NCI-H748 treated with DMSO at 0.1 percent for 48 hours (cell line): Measurements from ENCODE around the gene TBC1D20.
A peak's percentile ranks its signal among the peaks of the same experiment; 100 is the strongest.
"Not testable (repeated sequence)": the region's sequence is repeated elsewhere in the genome, so short reads cannot be mapped to it uniquely, and the experiment has no call there.

Experiments used
- DNase-seq: peaks from one replicate; lab custom pipeline; 2025; lab: John Stamatoyannopoulos, UW

The TBC1D20 gene

DNA sequence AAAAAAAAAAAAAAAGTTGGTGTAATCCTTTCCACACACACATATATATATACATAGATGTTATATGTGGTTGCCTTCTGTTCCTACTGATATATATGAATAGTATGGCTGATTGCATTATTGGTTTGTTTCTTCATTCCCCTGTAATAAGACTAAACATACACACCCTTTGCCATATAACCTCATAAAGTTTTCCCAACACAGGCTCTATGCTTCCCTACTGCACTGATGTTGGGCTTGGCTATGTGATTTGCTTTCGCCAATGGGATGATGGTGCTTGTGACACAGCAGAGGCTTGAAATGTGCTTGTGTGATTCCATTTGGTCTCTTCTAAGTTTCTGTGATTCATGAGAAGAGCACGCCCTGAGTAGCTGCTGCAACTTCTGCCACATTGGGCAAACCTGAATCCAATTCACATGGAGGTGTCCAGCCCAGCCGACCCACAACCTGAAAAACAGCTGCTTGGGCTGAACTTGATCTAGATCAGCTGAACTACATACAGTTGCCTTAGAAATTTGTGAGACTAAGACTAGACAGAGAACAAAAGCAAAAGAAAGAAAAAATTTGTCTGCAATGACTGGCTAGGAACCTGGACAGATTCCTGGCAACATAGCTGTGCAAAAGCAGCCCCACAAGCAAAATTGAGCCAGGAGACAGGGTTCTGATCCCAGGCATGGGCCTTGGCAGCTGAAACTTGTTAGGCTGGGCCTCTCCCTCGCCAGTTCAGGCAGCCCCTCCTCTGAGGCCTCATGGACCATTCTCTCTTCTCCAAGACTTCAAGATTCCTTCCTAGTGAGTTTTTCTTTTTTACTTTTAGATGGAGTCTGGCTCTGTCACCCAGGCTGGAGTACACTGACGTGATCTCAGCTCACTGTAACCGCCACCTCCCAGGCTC, 13.4 kb upstream of the TBC1D20 start:
- no peak for DNase-seq

DNA sequence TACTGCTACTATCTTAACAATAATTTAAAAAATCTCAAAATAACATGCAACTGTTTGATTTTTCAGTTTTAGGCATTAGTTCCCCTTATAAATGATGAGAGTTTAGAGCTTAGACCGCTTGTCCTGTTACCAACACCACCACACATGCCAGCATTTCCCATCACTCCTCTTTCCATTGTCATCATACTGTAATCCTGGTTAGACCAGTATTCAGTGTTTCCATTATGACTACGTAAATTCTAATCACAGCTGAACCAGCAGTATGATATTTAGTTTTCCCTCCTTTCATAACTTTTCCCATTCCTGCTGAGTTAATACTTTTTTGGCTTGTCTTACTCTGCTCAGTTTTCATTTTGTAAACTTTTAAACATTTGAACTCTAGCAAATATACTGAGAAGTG, 12.2 kb upstream of the TBC1D20 start:
- DNase-seq = no peak

DNA sequence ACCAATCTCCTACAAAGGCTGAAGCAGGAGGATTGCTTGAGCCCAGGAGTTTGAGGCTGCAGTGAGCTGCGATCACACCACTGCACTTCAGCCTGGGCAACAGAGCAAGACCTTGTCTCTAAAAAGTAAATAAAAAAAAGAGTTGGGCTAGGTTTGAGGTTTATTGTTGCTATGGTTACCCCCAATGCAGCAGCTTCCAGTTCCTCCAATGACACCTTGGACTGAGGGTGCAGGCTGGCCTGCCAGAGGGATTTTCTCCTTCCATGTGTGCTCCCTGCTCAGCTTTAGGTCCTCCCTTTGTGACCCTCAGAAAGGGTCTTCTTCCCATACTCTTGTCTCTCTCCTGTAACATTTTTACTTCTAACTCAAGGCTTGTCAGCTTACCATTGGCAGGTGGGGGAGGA, 10.6 kb upstream of the TBC1D20 start:
- no peak for DNase-seq

DNA sequence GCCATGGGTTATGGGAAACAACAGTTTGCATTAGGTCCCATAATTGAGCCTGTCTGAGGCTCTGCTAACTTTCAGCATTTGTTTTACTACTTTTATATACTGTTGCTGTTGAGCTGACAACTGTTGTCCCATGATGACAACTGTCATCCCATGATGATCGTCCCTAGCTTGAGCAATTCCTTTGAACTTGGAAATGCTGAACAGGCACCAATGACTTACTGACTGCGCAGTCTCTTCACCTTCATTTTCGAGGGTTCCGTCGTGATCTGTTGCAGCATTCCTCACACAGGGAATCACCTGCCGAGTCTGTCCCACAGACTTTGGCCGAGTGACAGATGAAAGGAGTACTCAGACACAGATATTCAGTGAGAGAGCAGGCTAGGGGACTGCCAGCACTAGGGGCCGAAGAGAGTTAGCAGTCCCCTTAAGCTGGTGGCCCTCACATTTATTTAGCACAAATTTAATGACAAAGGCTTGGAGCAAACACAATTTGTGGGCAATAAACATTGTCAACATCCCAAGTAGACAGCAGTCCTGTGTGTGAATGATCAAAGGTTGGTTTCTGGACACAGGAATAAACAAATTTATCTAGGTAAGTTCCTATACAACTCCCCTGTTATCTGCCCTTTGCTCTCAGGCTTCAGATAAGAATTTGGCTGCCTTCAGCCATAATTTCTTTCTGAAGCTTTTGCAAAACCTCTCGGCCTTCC, 10.0 kb upstream of the TBC1D20 start:
- DNase-seq = no peak

DNA sequence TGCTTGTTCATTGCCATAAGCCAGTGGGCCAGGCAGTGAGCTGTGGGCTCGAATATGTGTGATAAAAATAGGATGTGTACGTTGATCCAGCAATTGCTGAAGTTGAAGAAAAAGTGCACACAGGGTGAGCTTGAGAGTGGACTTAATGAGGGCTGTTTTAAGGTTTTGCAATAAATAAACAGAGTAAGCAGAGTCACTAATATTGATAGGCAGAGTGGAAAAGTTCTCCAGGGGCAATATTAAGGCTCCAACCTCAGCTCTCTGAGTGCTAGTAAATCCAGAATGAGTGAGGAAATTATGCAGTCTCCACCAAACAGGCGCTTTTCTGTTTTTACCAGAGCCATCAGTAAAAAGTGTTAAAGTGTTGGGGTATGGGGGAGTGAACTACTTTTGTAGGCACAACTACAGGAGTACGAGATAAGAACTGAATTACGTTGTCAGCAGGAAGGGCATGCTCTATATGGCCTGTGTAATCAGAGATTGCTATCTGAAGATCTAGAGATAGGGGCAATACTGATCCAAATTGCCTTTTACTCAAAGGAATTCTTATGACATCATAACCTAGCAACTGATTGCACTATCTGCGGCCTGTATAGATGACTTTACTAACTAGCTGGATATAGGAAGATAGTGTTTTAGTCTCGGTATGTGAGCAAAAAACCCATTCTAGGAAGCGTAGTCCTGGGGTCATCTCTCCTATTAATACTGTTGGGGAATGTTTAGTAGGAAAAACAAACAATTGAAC, 7.6 kb upstream of the TBC1D20 start:
- DNase-seq = no peak

DNA sequence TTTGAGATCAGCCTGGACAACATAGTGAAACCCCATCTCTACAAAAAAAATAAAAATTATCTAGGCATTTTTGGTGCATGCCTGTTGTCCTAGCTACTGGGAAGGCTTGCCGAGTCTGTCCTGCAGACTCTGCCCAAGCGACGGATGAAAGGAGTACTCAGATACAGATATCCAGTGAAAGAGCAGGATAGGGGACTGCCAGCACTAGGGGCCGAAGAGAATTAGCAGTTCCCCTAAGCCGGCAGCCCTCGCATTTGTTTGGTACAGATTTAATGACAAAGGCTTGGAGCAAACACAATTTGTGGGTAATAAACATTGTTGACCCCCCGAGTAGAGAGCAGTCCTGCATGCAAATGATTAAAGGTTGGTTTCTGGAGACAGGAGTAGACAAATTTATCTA, 5.4 kb upstream of the TBC1D20 start:
- no peak for DNase-seq

DNA sequence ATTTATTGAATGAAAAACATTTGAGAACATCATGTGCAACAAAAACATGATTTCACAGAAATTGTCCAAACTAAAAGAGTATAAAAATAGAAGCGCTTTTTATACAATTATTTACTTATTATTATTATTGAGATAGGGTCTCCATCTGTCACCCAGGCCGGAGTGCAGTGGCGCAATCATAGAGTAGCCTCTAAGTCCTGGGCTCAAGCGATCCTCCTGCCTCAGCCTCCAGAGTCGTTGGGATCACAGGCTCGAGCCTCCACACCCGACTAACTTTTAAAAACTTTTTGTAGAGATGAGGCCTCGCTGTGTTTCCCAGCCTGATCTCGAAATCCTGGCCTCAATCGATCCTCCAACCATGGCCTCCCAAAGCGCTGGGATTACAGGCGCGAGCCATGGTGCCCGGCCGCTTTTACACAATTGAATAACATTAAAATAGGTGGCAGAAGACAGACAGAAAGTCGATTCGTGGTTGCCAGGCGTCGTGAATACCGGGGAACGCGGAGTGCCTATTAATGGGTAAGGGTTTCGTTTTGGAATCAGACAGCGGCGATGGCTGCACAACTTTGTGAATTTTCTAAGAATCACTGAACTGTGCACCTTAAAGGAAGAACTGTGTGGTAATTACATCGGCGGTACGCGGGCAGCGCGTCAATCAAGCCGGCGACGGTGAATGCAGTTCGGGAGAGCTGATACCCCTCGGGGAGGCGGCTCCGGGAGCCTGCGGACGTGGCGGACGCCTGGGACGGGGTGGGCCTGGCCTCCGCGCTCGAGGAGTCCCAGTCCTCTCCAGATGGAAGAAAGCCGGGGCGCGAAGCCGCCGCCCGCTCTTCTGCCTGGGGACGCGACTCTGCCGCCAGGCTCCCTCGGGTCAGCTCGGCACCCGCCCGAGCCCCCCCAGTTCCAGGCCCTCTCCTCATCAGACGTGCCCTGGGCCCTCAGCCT, 807 bp downstream of the TBC1D20 start:
- peak; percentile 33 for DNase-seq

DNA sequence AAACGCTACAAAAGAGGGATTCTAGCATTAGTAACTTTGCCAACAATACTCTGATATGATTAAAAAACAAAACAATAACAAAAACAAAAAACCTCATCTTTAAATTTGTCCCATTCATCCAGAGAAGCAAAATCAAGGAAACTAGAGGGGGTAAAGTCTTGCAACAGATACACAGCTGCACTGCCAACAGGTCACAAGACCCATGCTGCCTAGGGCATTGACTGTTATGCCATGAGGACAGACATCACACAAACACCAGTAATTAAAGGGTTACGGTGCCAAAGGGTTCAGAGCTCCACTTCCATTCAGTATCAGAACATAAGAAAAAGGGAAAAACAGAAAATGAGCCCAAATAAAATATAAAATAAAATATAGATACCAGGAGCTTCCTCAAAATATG, 1.6 kb downstream of the TBC1D20 start:
- DNase-seq = no peak

DNA sequence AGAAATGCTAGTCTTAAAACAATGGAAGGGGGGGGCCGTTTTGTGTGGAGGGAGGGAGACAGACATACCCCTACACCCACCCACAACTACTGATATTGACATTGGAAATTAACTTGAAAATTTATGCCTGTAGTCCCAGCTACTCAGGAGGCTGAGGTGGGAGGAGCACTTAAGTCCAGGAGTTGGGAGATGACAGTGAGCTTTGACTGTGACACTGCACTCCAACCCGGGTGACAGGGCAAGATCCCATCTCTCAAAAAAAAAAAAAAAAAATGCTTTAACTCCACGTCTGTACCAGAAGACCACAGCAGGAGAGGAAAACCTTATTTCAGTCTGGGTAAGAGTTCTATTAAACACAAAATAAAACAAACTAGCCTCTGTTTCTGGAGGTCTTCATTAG, 2.2 kb downstream of the TBC1D20 start:
- no peak for DNase-seq

DNA sequence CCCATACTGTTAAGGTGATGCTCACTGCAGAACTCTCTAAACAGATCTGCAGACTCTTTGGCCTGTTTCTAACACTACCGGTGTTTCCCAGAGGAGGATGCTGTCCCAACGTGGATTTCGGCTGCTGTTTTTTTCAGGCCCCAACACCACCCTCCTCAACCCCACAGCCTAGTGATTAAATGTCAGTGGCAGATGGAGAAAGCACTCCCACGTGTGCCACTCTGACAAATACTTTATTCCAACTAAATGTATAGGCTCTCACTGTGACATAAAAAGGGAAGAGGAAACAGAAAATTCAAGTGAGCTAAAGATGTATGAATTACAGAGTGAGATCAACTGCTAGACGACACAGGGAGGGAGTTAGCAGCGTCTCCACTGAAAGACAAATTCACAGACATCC, 3.6 kb downstream of the TBC1D20 start:
- no peak for DNase-seq

DNA sequence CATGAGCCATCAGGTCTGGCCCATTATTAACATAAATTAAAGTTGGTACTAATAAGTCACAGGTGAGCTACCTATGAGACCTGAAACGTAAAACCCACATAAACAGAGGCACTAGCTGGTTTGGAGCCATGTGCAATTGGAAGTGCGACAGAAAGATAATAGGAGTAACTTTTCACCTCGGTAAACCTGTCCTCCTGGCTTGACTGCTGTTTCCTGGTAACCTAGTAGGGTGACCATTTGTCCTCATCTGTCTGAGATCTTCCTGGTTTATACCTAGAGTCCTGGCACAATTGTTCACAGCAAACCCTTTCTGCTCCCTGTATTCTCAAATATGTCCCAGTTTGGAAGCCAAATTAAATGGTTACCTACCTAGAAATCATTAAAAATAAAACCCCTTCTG, 7.4 kb downstream of the TBC1D20 start:
- no peak for DNase-seq

DNA sequence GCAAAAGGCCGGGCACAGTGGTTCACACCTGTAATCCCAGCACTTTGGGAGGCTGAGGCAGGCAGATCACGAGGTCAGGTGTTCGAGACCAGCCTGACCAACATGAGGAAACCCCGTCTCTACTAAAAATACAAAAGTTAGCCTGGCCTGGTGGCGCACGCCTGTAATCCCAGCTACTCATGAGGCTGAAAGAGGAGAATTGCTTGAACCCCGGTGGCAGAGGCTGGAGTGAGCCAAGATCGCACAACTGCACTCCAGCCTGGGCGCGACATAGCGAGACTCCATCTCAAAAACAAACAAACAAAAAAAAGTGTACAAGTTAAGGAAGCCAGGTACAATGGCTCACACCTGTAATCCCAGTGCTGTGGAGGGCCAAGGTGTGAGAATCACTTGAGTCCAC, 10.3 kb downstream of the TBC1D20 start:
- not testable (repeated sequence) for DNase-seq

DNA sequence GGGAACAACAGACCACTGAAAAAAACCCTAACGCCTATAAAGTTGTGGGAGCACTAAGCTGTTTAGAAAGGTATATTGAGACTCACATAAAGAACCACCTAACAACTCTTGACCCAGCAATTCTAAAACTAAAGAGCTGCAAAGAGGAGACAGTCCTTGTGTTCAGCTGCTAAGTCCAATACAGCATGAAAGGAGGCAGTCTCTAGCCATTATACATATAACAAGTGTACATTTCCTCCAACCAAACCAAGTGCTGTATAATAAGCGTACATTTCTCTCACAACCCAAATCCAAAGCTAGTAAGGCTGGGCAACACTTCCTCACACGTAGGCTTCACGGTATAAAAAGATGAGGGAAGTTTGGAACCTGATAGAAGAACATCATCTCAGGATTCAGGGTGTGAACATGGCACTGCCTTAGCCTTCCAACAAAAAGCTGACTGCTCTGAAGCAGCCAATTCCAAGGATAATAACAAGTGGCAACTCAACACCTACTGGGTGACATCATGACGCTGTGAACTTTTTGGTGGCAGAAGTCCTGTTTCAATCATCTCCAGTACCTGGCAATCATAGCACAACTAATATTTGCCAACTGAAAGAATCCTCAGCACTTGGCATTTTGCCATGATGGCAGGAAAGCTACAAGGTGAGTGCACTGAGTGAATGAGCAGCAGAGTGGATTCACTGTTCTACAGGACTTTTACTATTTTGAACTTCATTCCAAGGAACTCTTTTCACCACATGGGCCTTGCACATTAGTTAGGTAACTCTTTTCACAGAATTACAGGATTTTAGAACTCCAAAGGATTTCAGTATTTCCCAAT, 16.6 kb downstream of the TBC1D20 start:
- DNase-seq = no peak

DNA sequence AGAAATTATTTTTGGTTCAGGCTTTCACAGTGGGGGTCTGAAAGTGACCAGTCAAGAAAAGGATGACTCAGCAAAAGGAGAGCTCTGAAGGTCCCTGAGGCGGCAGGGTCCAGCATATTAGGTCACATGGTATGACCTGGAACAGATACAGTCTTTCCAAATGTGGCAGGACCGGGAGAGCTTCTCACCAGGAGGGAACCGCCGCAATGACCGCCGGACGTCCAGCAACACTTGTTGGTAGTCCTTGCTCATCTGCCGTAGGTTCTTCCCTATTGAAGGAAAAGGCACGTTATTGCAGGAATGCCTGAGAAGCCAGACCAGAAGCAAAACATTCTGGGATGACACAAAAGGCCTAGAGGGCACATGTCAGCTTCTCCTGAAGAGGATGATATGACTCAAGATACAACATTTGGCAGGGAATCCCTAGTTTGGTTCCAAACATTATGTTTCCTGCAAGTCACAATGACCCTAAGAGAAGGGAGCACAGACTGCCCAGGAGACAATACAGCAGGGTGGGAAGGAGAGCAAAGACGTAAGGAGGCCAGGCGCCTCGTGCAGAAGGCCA, 17.4 kb downstream of the TBC1D20 start:
- no peak for DNase-seq

DNA sequence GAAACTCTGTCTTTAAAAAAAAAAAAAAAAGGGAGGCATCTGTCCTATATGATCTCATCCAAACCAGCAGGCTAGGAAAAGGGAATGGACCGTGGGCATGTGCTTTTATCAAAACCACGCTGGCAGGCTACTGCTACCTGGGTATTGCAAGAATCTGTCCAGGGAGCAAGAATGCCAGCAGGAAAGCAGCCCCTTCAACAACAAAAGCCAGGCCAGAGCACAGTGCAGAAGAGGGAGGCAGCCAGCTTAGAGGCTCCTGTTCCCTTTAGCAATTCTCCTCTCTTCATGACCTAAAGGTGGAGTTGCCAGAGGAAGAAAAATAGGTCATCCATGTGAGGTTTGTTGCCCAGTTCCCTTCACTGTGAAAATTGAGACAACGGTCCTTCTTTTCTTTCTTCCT, 18.2 kb downstream of the TBC1D20 start:
- DNase-seq = no peak

DNA sequence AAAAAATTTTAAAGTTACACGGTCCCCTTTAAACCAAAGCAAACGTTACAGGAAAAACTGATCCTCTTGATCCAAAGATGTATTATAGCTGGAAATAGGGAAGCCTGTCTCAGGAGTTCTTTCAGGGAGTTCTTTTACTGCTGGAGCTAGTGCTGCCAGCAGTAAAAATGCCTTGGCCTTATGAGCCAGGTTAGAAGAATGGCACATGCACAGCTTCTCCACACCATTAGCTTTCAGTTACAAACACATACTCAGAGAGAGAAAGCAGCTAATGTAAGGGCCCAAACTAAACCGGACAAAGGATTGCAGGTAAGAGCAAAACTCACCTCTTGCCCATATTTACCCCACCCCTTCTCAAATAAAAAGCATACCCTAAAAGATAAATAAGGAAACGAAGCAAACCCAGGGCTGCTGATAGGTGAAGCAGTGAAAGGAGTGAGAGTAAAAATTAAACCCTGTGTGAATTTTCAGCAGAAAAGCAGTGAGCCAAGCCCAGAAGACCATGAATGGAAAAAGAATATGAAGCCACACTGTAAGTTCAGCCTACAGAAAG, 19.0 kb downstream of the TBC1D20 start:
- no peak for DNase-seq

DNA sequence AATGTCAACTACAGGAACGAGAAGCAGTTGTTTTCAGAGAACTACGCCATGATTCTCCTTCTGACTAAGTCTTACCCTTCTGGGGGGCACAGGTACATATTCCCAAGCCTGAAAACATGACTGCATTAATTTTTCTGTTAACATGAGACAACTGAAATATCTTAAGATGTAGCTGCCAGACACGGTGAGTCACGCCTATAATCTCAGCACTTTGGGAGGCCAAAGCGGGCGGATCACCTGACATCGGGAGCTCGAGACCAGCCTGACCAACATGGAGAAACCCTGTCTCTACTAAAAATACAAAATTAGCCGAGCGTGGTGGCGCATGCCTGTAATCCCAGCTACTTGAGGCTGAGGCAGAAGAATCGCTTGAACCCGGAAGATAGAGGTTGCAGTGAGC, 21.7 kb downstream of the TBC1D20 start:
- no peak for DNase-seq

DNA sequence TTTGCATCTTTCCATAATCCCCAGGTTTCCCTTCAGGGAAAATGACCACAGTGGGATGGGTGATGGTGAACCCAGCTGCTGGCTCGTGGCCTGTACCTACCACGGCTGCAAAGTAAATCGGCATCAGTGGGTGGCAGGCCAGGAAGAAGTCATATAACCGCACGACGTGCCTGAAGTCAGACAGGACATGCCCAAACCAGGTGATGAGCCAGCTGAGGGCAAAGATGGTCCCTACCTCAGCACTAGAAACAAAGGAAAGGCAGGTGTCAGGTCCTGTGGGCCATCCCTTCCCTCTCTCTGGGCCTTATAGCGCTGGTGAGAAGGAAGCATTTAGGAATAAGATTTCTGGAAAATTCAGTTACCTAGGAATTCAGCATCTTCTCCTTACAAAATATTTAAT, 22.2 kb downstream of the TBC1D20 start:
- no peak for DNase-seq

DNA sequence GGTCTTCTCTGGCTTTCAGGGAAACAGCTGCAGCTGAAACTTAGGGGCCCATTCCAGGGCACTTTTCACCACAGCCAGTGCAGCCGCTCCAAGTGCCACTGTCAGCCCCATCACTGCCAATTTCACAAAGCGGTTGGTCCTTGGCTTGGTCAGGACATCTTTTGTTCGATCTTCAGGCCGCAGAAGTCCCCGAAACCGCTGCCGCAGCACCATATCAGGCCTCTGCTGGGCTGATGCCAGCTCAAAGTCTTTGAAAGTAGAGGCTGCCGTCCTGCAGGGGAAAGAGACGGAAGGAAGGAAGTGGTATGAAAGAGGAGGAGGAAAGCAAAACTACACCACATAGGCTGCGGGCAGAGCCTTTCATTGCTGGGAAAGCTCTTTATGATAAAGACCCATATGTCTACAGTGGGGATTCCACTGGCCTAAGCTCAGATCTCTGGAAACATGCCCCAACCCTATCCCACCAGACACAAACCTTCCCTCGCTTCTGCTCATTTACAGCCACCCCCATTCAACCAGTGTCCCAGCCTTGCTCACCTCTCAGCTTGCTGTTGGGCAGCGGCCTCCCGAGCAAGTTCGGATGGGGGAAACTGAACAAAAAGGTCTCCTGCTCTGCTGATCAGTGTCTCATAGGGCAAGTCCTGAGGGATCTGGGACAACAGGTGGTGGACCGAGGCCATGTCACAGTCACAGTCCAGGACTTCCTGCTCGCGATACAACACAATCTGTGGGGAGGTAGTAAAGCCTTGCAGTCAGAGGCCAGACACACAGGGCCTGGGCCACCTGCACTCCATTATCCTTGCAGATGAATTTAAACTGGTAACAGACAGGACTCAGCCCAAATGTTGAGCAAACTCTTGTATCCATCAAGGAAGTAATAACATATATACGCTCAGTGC, 23.5 kb downstream of the TBC1D20 start:
- DNase-seq = no peak
